Activated CD4-positive, CD25-positive, alpha-beta regulatory T cell treated with anti-CD3 and anti-CD28 coated beads, Interleukin-2, amount 50 U/mL, for 24 hours (primary cell): ENCODE measurements around the gene CADPS.

ENCODE experiments used
- ATAC-seq, 2 donors: fragments of 150-1000 bp; cut with Tn5 transposase; one replicate each; pipeline ENCODE4 v1.10.0; 2021; ENCODE audit warnings: mild to moderate bottlenecking in 1 of 2, moderate library complexity in 1 of 2

Gene CADPS

GRCh38 chr3:62874711-62875557 lies at the start of gene CADPS:
TSS of gene CADPS (minus strand) at chr3:62875416. CDS start at chr3:62875029, 387 bp downstream.
- ATAC-seq: no peak

- no peak for ATAC-seq
Observed at GRCh38 chr3:62923066-62923465, 47.9 kb upstream of the CADPS start.

DNA sequence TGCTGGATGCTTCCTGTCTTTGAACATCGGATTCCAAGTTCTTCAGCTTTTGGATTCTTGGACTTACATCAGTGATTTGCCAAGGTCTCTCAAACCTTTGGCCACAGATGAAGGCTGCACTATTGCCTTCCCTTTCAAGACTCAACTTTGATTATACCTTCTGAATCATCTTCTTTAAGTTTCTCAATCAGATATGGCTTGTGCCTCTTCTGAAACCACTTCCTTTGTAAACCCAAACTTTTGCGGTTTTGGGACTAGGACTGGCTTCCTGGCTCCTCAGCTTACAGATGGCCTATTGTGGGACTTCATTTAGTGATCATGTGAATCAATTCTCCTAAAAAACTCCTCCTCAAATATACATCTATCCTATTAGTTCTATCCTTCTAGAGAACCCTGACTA lies 47.1 kb upstream of the CADPS start:
- no peak for ATAC-seq

- no peak for ATAC-seq
Observed at GRCh38 chr3:62920466-62920784, 45.2 kb upstream of the CADPS start.

DNA sequence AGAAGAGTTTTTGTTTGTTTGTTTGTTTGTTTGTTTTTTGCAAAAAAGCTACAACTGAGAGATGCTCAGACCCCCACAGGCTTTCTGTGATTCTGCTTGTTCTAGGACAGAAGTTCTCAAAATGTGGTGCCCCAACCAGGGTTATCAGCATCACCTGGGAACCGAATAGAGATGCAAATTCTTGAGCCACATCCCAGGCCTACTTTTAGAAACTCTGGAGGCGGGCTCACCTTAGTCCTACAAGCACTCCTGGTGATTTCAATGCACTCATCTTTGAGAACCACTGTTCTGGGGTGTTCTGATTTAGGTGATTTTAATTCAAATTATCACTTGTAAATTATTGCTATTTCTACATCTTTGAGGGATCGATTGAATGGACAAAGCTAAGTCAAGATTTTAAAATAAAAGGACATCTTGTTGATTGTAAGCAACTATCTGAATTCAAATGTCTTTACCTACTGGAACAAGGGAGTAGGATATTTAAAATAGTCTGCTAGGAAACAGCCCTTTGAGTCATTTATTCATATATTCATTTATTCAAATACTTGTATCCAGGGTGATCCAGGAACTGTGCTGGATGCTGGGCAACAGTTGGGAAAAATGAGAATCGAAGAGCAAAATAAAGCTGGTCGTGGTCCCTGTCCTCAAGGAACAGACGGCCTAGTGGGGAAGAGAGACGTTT lies 44.7 kb upstream of the CADPS start:
- ATAC-seq: no peak

- no peak for ATAC-seq
Observed at GRCh38 chr3:62918777-62919176, 43.6 kb upstream of the CADPS start.

- ATAC-seq: no peak
Observed at GRCh38 chr3:62918131-62918530, 42.9 kb upstream of the CADPS start.

DNA sequence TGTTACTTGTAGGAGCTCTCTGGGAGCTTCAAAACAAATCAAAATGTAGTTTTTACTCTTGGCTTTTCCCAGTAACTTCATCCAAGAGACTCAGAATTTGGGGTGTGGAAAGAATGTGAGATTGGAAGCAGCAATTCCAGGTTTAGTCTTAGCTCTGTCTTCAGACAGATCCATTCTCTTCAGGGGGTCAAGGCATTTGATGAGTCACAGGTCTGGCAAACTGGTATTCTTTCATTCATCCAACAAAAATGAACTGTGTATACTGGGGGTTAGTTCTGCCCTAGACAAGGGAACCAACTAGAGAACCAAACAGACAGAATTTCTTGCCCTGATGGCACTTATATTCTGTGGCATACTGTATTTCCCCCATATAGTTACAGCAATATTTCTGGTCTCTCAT lies 36.3 kb upstream of the CADPS start:
- no peak for ATAC-seq

- ATAC-seq: no peak
Observed at GRCh38 chr3:62905331-62905730, 30.1 kb upstream of the CADPS start.

DNA sequence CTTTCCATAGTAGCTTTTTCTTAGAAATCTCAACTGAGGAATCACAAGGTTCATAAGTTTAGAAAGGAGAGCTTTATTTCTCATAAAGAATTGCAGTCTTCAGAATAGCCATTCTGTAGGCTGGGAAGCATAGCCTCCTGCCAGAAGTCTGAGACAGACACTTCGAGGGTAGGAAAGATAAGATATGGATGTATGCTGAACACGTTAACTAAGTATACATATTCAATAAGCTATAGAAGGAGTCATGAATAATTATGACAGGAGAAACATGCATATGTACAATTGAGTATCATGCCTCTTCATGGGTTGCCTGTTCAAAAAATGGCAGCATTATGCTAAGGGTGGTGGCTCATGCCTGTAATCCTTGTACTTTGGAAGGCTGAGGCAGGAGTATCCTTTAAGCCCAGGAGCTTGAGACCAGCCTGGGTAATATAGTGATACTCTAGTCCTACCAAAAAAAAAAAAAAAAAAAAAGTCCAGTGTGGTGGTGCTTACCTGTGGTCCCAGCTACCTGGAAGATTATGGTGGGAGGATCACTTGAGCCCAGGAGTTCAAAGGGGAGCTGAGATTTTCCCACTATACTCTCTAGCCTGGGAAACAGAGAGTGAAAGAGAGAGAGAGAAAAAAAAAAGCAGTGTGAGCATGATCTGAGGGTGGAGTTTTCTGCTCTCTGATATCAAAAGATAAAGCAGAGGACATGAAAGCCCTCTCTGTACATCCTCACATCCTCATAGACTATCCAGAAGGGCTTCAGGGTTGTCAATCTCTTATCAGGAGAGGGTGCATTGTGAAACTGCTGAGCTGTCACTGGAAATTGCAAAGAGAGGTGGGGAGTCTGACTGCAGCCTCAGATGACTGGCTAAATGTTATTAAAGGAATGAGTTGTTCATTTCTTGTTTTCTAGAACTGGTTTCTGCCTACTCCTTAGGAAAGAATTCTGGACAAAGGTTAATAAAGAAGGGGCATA lies 23.6 kb upstream of the CADPS start:
- no peak for ATAC-seq

DNA sequence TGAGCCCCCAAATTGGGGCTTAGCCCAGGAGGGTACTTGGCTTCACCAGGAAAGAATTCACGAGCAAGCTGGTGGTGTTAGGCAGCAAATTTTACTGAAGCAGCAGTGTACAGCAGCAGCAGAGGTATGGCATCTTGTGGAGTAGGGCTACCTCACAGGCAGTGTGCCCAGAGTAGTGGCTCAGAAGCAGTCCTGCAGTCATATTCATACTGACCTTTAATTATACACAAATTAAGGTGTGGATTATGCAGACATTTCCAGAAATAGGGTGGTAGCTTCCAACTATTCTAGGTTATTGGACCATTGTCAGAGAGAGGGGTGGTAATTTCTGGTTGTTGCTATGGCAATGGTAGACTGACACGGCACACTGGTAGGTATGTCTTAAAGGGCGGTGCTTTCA lies 20.7 kb upstream of the CADPS start:
- no peak for ATAC-seq

GRCh38 chr3:62892951-62893350 lies 17.7 kb upstream of the CADPS start:
- ATAC-seq: no peak

- no peak for ATAC-seq
Observed at GRCh38 chr3:62892045-62892444, 16.8 kb upstream of the CADPS start.

GRCh38 chr3:62888778-62889177 lies 13.6 kb upstream of the CADPS start:
- no peak for ATAC-seq

DNA sequence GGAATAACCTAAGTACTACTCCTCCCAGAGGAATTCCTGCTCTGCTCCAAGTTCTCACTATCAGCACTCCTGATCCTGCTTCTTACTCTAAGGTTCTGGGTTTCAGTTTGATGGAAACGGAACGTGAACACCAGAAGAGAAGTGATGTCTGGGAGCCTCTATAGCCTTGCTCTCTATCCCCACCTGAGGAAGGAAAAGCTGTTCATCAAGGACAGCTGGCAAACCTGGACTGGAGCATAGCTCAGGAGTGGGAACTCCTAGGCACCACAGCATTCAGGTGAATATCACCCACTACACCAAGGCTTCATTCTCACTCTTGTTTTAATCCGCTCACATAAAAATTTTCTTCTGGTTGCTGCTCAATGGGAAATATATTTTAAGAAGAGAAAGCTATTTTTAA lies 13.0 kb upstream of the CADPS start:
- ATAC-seq: no peak

GRCh38 chr3:62885136-62885535 lies 9.9 kb upstream of the CADPS start:
- ATAC-seq: no peak

GRCh38 chr3:62884096-62884870 lies 9.1 kb upstream of the CADPS start:
- ATAC-seq: no peak

DNA sequence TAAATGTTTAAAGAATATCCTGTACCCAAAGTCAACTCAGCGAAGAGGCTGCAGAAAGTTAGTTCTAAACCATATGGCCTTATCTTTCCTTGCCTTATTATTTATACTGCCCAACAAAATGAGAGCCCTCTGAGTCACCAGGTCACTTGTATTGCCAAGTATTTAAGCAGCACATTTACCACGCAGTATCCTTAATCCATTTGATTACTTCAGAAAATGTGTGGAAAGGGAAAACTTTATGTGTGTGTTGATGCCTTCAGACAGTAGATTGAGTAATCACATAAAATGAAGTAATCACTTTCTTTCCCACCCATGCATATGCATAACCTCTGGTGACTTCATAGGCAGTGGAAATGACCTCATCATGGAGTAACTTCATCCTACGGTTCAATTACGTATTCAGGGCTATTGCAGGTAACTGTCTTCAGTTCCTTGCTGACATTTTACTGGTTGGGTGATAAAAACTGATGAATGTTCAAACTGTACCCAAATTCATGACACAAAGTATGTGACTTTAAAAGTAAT lies 7.5 kb upstream of the CADPS start:
- no peak for ATAC-seq

DNA sequence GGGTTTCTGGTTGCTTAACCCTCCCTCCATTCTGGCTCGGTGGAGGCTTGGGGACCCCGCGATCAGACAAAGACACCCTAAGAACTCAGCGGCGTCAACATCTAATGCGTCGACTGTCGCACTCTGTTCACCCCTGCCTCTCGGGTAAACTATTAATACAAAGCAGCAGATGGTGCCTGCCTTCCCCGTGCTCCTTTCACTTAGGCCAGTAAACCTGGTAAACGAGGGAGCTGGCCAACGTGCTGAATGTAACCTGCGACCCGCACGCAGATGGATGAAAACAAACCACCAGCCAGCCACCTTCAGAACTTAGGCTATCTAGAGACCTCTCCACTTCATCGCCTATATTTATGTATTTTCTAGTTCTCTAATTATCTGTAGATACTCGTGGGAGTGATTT lies 848 bp upstream of the CADPS start:
- ATAC-seq: no peak

- no peak for ATAC-seq
Observed at GRCh38 chr3:62875558-62876002, 364 bp upstream of the CADPS start.

DNA sequence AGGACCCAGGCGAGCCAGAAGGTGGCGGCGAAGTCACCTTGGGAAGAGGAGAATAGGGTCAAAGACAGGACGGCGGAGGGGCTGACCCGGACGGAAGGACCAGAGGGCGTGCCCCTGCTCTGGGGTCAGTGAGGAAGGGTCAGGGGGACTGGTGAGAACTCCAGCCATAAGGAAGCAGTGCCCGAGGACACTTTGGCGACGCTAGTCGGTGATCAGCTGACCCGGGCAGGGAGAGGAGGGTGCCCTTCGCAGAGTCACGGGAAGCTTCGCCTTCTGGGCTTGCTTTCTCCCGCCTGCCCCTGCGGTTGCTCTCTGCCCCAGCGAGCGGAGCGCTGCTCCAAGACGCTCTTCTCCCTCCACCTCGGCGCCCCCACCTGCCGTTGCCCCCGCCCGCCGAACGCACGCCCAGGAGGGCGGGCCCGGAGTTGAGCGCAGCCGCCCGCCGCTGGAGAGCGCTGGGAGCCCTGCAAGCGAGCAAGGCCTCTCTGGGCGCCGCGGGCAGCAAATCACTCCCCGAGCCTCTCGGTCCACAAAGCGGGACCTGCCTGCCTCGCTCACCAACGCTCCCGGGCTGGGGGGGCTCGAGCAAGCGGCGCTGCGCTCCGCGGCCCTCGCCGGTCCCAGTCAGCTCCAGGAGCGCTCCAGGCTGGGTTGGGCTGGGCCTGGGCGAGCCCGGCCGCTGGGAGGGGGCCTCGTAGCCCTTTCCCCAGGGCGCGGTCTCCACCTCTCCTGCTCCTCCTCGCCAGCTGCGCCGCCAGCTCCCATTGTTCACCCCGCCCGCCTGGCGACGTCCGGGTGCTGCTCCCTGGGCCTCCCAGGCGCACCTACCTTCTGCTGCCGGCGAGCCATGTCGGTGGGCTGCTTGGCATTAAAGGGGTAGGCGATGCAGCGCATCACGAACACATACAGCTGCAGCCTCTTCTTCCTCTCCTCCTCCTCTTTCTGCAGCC lies 1.2 kb downstream of the CADPS start:
- no peak for ATAC-seq
